Dermis microvascular lymphatic vessel endothelial cell (primary cell): Measurements from ENCODE around the gene TMEM220. TPM values are rescaled to one million over a fixed set of nuclear protein-coding genes. Genes with fewer than 3 reads are reported as not detected.

Experiments used
- DNase-seq, 2 donors: peaks; one replicate each; pipeline versions ENCODE4 v3.0.0 to v3.0.0-alpha.2; 2010; ENCODE audit warnings: low read depth in 2 of 2
- total RNA-seq: library from RNA; depleted of rRNA; stranded (reverse); fragments of >200 nt; gene quantifications from 2 replicates; pipeline ENCODE4 v1.2.1, GENCODE V29; 2014

TMEM220 gene
- total RNA-seq, 1 donor from 2014 or later: 2.3 TPM

GRCh38 chr17:10664571-10664970, 65.3 kb downstream of the TMEM220 start:
- DNase-seq: no peak

Other genes with a start within 250 kb of the TMEM220 start
- gene MYH1, start 211.5 kb downstream of the TMEM220 start, total RNA-seq: not detected in 2 replicates
- not detected in 2 replicates for gene MYH2, start 180.4 kb downstream of the TMEM220 start, total RNA-seq
- under 0.01 and 0.25 TPM in 2 replicates for gene MYH3, start 72.7 kb downstream of the TMEM220 start, total RNA-seq
- 29.8 and 46.0 TPM in 2 replicates for gene SCO1, start 32.5 kb downstream of the TMEM220 start, total RNA-seq
- gene ADPRM, start 32.4 kb downstream of the TMEM220 start, total RNA-seq: 8.2 and 9.5 TPM in 2 replicates
- not detected in 2 replicates for gene TMEM238L, start 74.1 kb upstream of the TMEM220 start, total RNA-seq
- not detected in 2 replicates for gene PIRT, start 108.1 kb upstream of the TMEM220 start, total RNA-seq